ENCODE measurements around the gene TPPP2. TPM values are rescaled to one million over a fixed set of nuclear protein-coding genes. Genes with fewer than 3 reads are reported as not detected.
A peak's percentile ranks its signal among the peaks of the same experiment; 100 is the strongest.

The TPPP2 gene
- total RNA-seq, 2 experiments from 2014 or later, result not detected

GRCh38 chr14:21056520-21057163 is 26.6 kb downstream of the TPPP2 start:
- DNase-seq (no peak), ATAC-seq (ENCODE audit: poor library complexity) (no peak)
- Mint-ChIP-seq H3K27ac (no peak overlapping the region), H3K4me1 (ENCODE audit: low read depth) (no peaks in the 10 kb centered on the region), H3K4me3 (no peak overlapping the region), H3K9me3 (no peaks in the 10 kb centered on the region), H3K36me3 (ENCODE audit: low read depth) (no peaks in the 10 kb centered on the region), H3K27me3 (peaks cover 27% of the 10 kb centered on the region)
- TF ChIP-seq CTCF (IDR thresholded peaks at IDR 0.05), result no peak
- ChIA-PET CTCF (interaction anchor here (1.6 kb wide), 1 partner anchor 42 kb away, joined by 3 read pairs; no protein-coding TSS in a partner anchor), POLR2A (no interaction called here)
- no peaks in the 10 kb centered on the region for H3K36me3 ChIP-seq (ENCODE audit: insufficient read depth, low read length)
- no peaks in the 10 kb centered on the region for H3K9me3 ChIP-seq (ENCODE audit: control insufficient read depth in 1 of 2, insufficient read depth in 1 of 2, low read length in 2 of 2)
- no peak overlapping the region for H3K27ac ChIP-seq (ENCODE audit: low read depth in 1 of 2, low read length in 2 of 2)
- no peak overlapping the region for H3K4me3 ChIP-seq (ENCODE audit: low read length)
- intact Hi-C loops (cut with DNase I, micrococcal nuclease), result no loop called here
- H3K27me3 ChIP-seq (ENCODE audit: control insufficient read depth in 1 of 2, insufficient read depth in 2 of 2, low read length in 2 of 2), result peaks cover 0 to 5% of the 10 kb centered on the region in 2 experiments
- no peaks in the 10 kb centered on the region for H3K4me1 ChIP-seq (ENCODE audit: insufficient read depth, low read length)

- peak in 1 of 14 experiments; percentile 19 for DNase-seq
Observed at GRCh38 chr14:21057803-21058675, 28.0 kb downstream of the TPPP2 start, which contains the start of gene RNASE8. RNASE8 (plus strand) TSS chr14:21057822; CDS start chr14:21057893, 71 bp downstream.

More at GRCh38 chr14:21057803-21058675, 28.0 kb downstream of the TPPP2 start, which contains the start of gene RNASE8:
- no peaks in the 10 kb centered on the region for H3K4me1 ChIP-seq (ENCODE audit: insufficient read depth, low read length)
- CTCF ChIA-PET, result interaction anchor here (0.5 to 1.6 kb wide), 2 partner anchors 43 to 233 kb away, joined by 3 read pairs; no protein-coding TSS in a partner anchor
- no peak within 1 kb of the TSS for H3K4me3 ChIP-seq (ENCODE audit: low read length)
- no peak for TF ChIP-seq CTCF (IDR thresholded peaks at IDR 0.05)
- Mint-ChIP-seq H3K4me3 (no peak within 1 kb of the TSS), H3K27me3 (peaks cover 31% of the 10 kb centered on the region), H3K9me3 (no peaks in the 10 kb centered on the region), H3K27ac (no peak within 1 kb of the TSS), H3K4me1 (ENCODE audit: low read depth) (no peaks in the 10 kb centered on the region), H3K36me3 (ENCODE audit: low read depth) (no peaks in the 10 kb centered on the region)
- no peak for ATAC-seq (ENCODE audit: poor library complexity)
- no peak within 1 kb of the TSS for H3K27ac ChIP-seq (ENCODE audit: low read depth in 1 of 2, low read length in 2 of 2)
- no peaks in the 10 kb centered on the region for H3K9me3 ChIP-seq (ENCODE audit: control insufficient read depth in 1 of 2, insufficient read depth in 1 of 2, low read length in 2 of 2)
- POLR2A ChIA-PET, result no interaction called here
- H3K27me3 ChIP-seq (ENCODE audit: control insufficient read depth in 1 of 2, insufficient read depth in 2 of 2, low read length in 2 of 2), result peaks cover 4 to 5% of the 10 kb centered on the region in 2 experiments
- intact Hi-C loops (cut with DNase I, micrococcal nuclease), result no loop called here
- H3K36me3 ChIP-seq (ENCODE audit: insufficient read depth, low read length), result no peaks in the 10 kb centered on the region

All from CD4-positive, alpha-beta T cell (primary cell).